ENCODE measurements around the gene NEDD8. TPM values are rescaled to one million over a fixed set of nuclear protein-coding genes. Genes with fewer than 3 reads are reported as not detected.

NEDD8 gene
- polyA plus RNA-seq, 1 experiment: 242 TPM

- ChIA-PET POLR2A (no interaction called here), CTCF (no interaction called here)
- Histone ChIP-seq H3K36me3 (ENCODE audit: control insufficient read depth, insufficient read depth, low read length) (peaks cover 7% of the 10 kb centered on the region), H3K4me3 (ENCODE audit: low read depth, low read length) (peak overlapping the region; percentile 87), H3K27me3 (ENCODE audit: control insufficient read depth, insufficient read depth, low read length) (no peaks in the 10 kb centered on the region)
- no peak for TF ChIP-seq CTCF (IDR thresholded peaks at IDR 0.05; ENCODE audit: insufficient read depth, low read depth, low read length)
- no peak for DNase-seq (ENCODE audit: low read depth)
These were observed 37.8 kb downstream of the NEDD8 start for GRCh38 chr14:24194186-24194872.

GRCh38 chr14:24192933-24193332 lies 39.2 kb downstream of the NEDD8 start:
- CTCF ChIA-PET: no interaction called here
- DNase-seq (ENCODE audit: low read depth): no peak
- H3K27me3 ChIP-seq (ENCODE audit: control insufficient read depth, insufficient read depth, low read length): no peaks in the 10 kb centered on the region
- TF ChIP-seq CTCF (IDR thresholded peaks at IDR 0.05; ENCODE audit: insufficient read depth, low read depth, low read length): no peak
- H3K4me3 ChIP-seq (ENCODE audit: low read depth, low read length): no peak overlapping the region
- peaks cover 7% of the 10 kb centered on the region for H3K36me3 ChIP-seq (ENCODE audit: control insufficient read depth, insufficient read depth, low read length)
- POLR2A ChIA-PET: no interaction called here

DNA sequence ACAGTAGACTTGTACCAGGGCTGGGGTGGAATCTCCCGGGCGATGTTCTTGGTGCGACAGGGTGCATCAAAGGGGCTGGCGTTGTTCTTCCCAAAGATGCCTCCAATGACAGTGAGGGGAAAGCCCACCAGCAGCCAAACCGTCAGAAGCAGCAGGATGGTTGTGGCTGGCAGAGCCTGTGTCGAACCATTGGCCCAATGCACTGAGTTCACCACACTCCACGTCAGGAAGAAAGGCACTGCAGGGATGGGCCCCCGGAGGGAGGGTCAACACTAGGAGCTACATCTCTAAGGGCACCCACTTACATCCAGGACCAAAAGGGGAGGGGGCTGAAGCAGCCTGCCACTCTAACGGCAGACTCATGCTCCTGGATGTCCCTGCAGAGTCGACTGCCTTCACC lies 41.8 kb downstream of the NEDD8 start:
- no peaks in the 10 kb centered on the region for H3K27me3 ChIP-seq (ENCODE audit: control insufficient read depth, insufficient read depth, low read length)
- TF ChIP-seq CTCF (IDR thresholded peaks at IDR 0.05; ENCODE audit: insufficient read depth, low read depth, low read length): no peak
- ChIA-PET POLR2A (no interaction called here), CTCF (no interaction called here)
- DNase-seq (ENCODE audit: low read depth): no peak
- H3K4me3 ChIP-seq (ENCODE audit: low read depth, low read length): no peak overlapping the region
- peaks cover 21% of the 10 kb centered on the region for H3K36me3 ChIP-seq (ENCODE audit: control insufficient read depth, insufficient read depth, low read length)

DNA sequence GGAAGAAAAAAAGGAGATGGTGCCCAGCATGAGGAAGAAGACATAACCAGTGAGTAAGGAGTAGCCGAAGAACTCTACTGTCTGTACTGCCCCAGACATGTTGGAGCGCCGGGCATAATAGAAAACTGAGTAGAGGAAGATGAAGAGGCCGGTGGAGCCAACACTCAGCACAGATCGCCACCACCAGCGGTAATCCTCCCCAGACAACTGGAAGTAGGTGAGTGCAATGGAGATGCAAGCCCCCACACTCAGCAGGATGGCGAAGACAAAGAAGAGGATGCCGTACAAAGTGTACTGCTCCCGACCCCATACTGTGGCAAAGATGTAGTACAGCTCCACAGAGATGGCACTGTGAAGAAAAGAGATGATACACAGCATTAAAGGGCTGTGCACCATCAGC lies 42.7 kb downstream of the NEDD8 start:
- Histone ChIP-seq H3K27me3 (ENCODE audit: control insufficient read depth, insufficient read depth, low read length) (no peaks in the 10 kb centered on the region), H3K4me3 (ENCODE audit: low read depth, low read length) (no peak overlapping the region), H3K36me3 (ENCODE audit: control insufficient read depth, insufficient read depth, low read length) (peaks cover 26% of the 10 kb centered on the region)
- CTCF ChIA-PET: interaction anchor here (0.7 to 2.7 kb wide), 3 partner anchors 28 to 144 kb away, joined by 3 to 18 read pairs (median 5); partner anchors contain the start of gene IRF9
- POLR2A ChIA-PET: no interaction called here
- no peak for DNase-seq (ENCODE audit: low read depth)
- no peak for TF ChIP-seq CTCF (IDR thresholded peaks at IDR 0.05; ENCODE audit: insufficient read depth, low read depth, low read length)

GRCh38 chr14:24189059-24189375 lies 43.1 kb downstream of the NEDD8 start:
- Histone ChIP-seq H3K27me3 (ENCODE audit: control insufficient read depth, insufficient read depth, low read length) (no peaks in the 10 kb centered on the region), H3K4me3 (ENCODE audit: low read depth, low read length) (no peak overlapping the region), H3K36me3 (ENCODE audit: control insufficient read depth, insufficient read depth, low read length) (peaks cover 30% of the 10 kb centered on the region)
- POLR2A ChIA-PET: no interaction called here
- no peak for DNase-seq (ENCODE audit: low read depth)
- CTCF ChIA-PET: interaction anchor here (0.7 to 2.7 kb wide), 5 partner anchors 28 to 144 kb away, joined by 3 to 18 read pairs (median 5); partner anchors contain the start of genes EMC9, IRF9 and PSME1
- TF ChIP-seq CTCF (IDR thresholded peaks at IDR 0.05; ENCODE audit: insufficient read depth, low read depth, low read length): no peak
